Eye (tissue), 1 donor: ENCODE measurements around the gene CD300LG.
"Not testable (repeated sequence)": the region's sequence is repeated elsewhere in the genome, so short reads cannot be mapped to it uniquely, and the experiment has no call there.

ENCODE experiments used
- DNase-seq: peaks from one replicate; pipeline ENCODE4 v3.0.0-alpha.2; 2015

CD300LG gene

DNA sequence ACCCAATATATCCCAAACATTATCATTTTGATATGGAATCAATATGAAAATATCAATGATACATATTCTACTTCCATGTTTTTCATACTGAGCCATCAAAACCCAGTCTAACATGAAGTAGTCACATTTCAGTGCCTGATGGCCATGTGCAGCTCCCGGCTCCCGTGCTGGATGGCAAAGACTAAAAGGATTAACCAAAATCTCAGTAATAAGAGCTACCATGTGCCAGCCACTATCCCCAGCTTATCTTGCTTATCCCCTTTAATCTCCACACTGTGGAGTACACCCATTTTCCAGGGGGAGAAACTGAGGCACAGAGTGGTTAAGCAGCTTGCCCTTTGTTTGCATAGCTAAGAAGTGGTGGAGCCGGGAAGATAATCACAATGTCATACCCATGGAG is 9.2 kb downstream of the CD300LG start:
- DNase-seq, result no peak

GRCh38 chr17:43857141-43857540 is 10.2 kb downstream of the CD300LG start:
- DNase-seq, result no peak

GRCh38 chr17:43857957-43858600 is 11.1 kb downstream of the CD300LG start:
- no peak for DNase-seq

DNA sequence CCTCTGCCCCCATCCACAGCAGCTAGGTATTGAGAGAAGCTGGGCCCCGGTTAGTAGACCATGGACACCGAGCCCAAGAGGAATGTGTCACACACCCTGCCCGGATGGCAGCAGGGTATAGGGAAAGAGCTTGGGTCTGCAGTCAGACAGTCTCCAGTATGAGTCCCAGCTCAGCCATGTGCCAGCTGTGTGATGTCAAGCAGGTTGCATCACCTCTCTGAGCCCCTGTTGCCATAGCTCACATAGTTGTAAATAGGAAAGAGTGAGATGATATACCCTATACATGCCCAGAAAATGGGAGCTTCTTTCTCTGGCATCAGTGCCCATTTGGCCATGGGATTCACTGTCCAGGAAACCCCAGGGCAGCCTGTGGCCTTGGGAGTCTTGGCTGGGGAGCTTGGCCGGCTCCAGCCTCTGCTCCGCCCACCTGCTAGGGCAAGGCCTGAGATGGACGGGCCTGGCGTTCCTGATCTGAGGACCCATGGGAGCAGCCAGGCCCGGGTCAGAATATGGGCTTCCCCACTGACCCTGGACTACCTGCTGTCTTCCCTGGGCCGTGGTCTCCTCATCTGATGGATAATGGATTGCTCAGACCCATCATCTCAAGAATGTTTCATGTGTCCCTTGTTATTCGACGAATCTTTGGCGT is 13.2 kb downstream of the CD300LG start:
- no peak for DNase-seq

GRCh38 chr17:43860927-43861622 is 14.1 kb downstream of the CD300LG start:
- DNase-seq, result peak; percentile 34

- DNase-seq, result no peak
These were observed 15.0 kb downstream of the CD300LG start for GRCh38 chr17:43861960-43862359.

DNA sequence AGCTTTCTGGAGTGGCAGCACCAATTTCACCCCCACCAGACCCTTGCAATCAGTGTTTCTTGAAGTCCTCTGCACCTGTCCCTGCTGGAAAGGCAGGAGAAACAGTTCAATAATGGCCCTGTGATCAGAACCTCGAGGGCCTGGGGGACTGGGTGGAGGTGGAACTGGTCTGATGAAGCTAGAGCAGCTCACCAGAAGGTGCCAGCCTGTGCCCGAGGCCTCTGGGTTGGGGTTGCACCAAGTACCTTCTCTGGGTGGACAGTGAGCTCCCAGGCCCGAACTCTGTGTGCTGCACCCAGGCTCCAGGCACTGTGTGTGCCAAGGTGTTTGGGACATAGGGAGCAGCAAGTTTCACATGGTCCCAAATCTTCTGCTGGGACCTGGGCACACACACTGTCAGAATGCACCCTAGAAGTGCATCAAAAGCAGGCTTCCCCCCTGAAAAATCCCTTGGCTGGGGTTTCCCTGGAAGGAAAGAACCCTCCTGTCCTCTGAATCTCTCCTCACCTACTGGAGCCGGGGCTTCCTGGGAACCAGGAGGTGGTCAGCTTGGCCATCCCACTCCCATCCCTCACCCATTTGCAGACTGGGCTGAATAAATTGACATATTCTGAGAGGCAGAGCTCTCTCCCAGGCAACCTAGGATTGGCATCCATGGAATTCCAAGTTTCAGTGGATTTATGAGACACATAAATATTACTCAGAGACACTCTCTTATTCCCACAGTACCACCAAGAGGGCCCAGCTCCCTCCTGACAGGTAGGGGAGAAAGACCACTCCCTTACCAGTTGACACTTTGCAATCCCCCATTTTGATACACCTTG is 17.4 kb downstream of the CD300LG start:
- DNase-seq, result no peak

GRCh38 chr17:43868226-43868994 is 21.4 kb downstream of the CD300LG start:
- no peak for DNase-seq

DNA sequence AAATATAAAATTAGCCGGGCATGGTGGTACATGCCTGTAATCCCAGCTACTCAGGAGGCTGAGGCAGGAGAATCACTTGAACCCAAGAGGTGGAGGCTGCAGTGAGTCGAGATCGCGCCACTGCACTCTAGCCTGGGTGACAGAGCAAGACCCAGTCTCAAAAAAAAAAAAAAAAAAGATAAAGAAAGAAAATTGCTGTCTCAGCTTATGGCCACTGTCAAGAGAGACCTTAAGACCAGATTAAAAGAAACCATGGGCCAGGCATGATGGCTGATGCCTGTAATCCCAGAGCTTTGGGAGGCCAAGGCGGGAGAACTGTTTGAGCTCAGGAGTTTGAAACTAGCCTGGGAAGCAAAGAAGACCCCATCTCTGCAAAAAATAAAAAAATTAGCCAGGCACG is 22.1 kb downstream of the CD300LG start:
- not testable (repeated sequence) for DNase-seq

DNA sequence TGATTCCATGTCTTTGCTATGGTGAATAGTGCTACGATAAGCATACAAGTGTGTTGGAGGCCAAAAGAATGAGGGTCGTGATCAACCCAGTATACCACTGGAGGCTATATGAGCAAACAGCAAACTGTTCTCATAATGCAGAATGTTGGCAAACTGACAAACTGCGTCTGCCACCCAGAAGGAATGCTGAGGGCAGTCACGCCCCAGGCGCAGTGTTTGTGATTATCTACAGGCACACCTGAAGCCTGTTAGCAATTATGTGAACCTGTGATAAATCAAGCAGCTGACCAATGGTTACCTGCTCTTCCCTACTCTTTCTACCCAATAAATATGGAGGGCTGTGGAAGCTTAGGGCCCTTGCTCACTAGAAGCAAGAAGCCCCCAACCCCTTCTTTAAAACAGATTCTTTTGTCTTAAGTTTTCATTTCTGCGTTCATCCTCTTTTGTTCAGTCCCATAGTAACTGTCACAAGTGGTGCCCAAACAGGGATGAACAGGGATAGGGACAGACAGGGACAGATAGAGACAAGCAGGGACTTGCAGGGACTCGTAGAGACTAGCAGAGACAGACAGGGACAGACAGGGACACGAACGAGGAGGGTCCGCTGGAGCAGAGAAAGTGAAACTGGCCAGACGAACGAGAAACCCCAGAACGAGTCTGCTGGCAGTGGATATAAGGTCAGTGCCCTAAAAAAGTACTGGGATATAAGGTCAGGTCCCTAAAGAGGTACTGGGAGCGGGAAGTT is 25.1 kb downstream of the CD300LG start:
- DNase-seq, result no peak

DNA sequence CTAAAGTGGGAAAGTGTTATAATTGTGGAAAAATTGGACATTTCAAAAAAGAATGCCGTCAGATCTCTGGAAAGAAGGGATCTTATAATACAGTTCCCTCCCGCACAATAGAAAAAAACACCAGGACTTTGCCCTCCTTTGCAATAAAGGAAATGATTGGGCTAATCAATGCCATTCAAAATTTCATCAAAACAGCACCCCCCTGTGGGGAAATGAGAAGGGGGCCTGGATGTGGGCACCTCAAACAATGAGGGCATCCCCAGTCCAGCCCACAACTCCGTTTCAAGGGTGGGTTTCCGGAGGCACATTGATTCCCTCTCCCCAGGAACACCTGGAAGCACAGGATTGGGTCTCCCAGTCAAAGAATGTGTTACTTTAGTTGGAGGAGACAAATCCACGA is 26.1 kb downstream of the CD300LG start:
- DNase-seq, result no peak

DNA sequence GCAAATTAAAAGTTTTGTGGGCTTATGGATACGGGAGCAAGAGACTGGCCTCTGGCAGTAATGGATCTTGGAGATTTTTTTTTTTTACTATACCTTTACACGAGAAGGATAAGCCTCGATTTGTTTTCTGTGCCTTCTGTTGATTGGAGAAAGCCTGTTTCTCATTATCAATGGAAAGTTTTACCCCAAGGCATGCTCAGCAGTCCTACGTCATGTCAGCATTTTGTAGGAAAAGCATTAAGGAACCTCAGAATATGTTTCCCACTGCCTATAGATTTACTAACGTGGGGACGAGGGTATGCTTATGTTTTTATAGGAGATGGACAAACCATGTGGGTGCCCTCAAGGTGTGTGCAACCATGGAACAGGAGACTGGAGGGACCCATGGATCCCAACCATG is 26.8 kb downstream of the CD300LG start:
- no peak for DNase-seq

DNA sequence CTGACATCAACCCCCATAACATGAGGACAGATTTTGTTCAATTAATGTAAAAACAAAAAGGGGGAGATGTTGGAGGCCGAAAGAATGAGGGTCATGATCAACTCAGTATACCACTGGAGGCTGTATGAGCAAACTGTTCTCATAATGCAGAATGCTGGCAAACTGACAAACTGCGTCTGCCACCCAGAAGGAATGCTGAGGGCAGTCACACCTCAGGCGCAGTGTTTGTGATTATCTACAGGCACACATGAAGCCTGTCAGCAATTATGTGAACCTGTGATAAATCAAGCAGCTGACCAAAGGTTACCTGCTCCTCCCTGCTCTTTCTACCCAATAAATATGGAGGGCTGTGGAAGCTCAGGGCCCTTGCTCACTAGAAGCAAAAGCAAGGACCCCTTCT is 27.3 kb downstream of the CD300LG start:
- DNase-seq, result no peak

GRCh38 chr17:43875476-43876147 is 28.6 kb downstream of the CD300LG start:
- DNase-seq, result no peak

- no peak for DNase-seq
These were observed 30.1 kb downstream of the CD300LG start for GRCh38 chr17:43877031-43877430.

- DNase-seq, result no peak
These were observed 30.6 kb downstream of the CD300LG start for GRCh38 chr17:43877451-43878155.

DNA sequence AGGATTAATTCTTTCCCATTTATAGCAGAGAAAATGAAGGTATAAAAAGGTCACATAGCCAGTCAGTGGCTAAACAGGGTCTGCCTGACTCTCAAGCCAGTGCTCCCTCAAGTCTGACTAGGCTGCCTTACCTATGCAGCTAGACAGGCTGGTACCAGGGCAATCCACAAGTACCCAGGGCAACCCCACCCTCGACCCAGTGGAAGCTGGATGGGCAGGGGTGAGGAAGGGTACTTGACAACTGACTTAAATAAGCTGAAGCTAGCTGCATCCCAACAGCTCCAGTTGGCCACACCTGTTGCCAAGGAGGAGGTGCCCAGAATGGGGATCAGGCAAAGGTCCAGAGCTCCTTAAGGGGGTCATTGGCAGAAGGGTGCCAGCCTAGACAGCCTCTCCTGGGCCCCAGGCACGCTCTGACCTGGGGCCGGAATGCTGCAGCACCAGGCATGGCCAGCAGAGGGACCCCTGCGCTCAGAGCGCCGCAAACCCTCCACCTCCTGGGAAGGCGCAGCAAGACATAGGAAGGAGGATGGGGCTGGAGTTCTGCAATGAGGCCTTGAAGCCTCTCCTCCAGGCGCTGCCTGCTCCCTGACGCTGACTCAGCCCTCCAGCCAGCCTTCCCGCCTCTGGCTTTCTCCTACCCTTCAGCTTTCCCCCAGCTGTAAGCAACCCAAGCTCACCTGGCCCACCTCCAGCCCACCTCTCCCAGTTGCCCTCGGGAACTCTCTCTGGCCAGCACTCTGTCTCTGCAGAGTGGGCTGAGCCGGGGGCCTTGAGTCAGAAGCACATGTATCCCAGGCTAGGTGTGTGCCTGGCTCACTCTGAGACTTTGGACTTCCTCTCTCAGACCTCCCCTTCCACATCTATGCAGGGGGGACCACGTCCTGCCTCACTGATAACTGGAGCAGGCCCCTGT is 31.5 kb downstream of the CD300LG start:
- peak; percentile 90 for DNase-seq

GRCh38 chr17:43879723-43880419 is 32.9 kb downstream of the CD300LG start:
- DNase-seq, result no peak
